ENCODE measurements around the gene COG1.
A peak's percentile ranks its signal among the peaks of the same experiment; 100 is the strongest.

Gene COG1

GRCh38 chr17:73168667-73169066 lies 24.2 kb upstream of the COG1 start:
- no peak for DNase-seq (ENCODE audit: low spot score)

- DNase-seq (ENCODE audit: low spot score): no peak
Measured at GRCh38 chr17:73170324-73170723, 22.5 kb upstream of the COG1 start.

- DNase-seq (ENCODE audit: low spot score): no peak
Measured at GRCh38 chr17:73172252-73172651, 20.6 kb upstream of the COG1 start.

- DNase-seq (ENCODE audit: low spot score): no peak
Measured at GRCh38 chr17:73174126-73174525, 18.7 kb upstream of the COG1 start.

DNA sequence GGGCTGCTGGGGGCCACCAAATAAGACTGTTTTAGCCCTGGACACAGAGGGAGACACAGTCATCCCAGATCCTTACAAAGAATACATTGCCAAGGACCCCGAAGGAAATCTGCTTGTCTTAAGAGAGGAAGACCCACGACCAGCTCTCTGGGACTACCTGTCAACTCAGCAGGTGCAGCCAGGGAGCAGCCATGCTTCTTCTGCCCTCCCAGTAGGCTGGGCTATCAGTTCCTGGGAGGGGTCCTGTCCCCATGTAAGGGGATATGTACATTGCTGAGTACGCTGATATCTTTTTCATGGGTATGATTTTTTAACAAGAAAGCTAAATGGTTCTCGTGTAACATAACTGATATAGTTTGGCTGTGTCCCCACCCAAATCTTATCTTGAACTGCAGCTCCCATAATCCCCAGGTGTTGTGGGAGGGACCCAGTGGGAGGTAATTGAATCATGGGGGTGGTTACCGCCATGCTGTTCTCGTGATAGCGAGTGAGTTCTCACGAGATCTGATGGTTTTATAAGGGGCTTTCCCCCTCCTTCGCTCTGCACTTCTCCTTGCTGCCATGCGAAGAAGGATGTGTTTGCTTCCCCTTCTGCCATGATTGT lies 16.8 kb upstream of the COG1 start:
- DNase-seq (ENCODE audit: low spot score): no peak

DNA sequence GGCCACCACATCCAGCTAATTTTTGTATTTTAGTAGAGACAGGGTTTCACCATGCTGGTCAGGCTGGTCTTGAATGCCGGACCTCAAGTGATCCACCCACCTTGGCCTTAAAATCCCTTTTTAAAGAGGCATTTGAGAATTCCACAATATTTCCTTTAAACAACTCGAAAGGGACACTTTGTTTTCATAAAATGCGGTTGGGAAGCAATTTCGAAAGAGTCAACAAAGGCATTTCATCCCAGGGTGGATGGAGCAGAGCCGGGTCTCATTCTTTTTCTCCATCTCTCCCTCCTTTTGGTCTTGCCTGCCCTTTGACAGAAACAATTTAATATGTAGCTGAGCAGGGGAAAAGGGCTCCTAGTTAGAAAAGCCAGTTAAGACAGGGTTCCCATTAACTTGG lies 13.5 kb upstream of the COG1 start:
- no peak for DNase-seq (ENCODE audit: low spot score)

GRCh38 chr17:73179878-73180277 lies 13.0 kb upstream of the COG1 start:
- no peak for DNase-seq (ENCODE audit: low spot score)

GRCh38 chr17:73182616-73183310 lies 10.1 kb upstream of the COG1 start:
- no peak for DNase-seq (ENCODE audit: low spot score)

- DNase-seq (ENCODE audit: low spot score): no peak
Measured at GRCh38 chr17:73184136-73184993, 8.5 kb upstream of the COG1 start.

DNA sequence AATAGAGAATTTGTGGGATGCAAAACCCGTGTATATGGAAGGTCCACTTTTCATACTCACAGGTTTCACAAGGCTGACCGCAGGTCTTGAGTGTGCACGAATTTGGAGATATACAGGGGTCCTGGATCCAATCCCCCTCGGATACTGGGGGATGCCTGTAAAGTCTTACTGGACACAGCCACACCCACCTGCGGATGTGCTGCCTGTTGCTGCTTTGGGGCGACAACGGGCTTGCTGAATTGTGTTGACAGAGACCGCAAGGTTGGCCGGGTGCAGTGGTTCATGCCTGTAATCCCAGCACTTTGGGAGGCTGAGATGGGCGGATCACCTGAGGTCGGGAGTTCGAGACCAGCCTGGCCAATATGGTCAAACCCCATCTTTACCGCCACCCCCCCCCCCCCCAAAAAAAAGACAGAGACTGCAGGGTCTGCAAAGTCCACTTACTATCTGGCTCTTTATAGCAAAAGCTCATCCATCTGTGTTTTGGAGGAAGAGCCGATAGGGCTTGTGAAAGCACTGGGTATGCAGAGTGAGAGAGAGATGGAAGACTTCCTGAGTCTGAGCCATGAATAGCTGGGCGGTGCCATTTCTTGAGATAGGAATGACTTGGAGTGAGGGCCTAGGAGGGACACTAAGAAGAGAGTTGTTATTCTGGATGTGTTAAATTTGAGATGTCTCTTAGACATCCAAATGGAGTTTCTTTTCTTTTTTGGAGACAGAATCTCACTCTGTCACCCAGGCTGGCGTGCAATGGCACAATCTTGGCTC lies 6.4 kb upstream of the COG1 start:
- DNase-seq (ENCODE audit: low spot score): no peak

DNA sequence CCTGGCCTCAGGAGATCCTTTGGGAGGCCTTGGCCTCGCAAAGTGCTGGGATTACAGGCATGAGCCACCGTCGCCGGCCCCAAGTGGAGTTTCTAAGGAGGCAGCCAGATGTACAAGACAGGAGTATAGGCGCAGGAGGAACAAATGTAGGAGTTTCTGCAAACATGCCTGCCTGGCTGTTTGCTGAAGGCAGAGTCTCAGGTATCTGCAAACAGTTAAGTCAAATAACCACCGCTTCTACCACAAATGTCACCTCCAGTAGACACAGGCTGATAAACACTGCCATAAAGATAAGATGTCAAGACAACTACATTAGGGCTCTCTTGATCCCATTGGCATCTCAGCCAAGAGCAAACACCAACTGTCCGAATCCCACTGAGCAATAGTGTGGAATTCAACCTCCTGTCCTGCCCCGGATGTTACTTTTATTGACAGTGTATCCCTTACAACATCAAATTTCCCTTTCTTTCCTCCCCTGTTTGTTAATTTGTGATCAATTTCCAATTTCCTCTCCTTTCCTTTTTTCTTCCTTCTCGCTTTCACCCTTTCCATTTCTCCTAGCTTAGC lies 5.6 kb upstream of the COG1 start:
- no peak for DNase-seq (ENCODE audit: low spot score)

DNA sequence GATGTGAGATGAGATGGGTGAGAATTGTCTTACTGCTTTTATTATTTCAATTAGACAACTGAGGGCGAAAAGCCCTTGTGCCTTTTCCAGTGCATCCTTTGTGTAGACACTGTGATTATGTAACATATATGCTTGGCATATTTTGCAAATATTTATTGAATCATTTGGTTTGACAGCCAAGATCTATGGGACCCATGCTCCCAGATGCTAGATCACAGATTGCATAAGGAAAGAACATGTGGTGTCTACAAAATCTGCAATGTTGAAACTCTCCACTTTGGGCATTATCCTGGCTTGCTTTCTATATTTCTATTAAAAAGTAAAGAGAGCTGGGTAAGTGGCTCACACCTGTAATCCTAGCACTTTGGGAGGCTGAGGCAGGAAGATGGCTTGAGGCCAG lies 4.8 kb upstream of the COG1 start:
- no peak for DNase-seq (ENCODE audit: low spot score)

DNA sequence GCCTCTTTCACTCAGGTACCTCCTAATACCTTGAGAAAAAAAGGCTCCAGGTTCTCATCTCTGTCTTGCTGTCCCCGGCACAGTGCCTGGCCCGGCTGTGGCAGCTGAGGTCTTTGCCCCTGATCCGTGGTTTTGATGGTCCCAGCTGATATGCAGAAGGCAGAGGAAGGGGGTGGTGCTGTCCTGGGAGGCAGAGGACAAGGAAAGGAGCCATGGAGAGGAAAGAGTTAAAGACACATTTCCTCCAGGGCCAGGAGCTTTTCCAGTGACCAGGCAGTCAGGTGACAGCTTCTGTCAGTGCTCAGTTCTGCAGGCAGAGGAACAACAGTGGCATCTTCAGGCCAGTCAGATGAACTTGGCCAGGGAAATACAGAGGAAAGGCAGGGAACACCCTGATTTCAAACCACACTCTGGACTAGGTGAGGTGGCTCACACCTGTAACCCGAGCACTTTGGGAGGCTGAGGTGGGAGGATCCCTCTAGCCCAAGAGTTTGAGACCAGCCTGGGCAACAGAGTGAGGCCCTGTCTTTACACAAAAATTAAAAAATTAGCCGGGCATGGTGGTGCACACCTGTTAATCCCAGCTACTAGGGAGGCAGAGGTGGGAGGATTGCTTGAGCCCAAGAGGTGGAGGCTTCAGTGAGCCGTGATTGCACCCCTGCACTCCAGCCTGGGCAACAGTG lies 3.3 kb upstream of the COG1 start:
- DNase-seq (ENCODE audit: low spot score): peak; percentile 78

GRCh38 chr17:73191443-73192205 lies 1.2 kb upstream of the COG1 start:
- peak; percentile 87 for DNase-seq (ENCODE audit: low spot score)

GRCh38 chr17:73192206-73192893 lies 505 bp upstream of the COG1 start:
- DNase-seq (ENCODE audit: low spot score): peak; percentile 81

- peak; percentile 81 for DNase-seq (ENCODE audit: low spot score)
Measured at GRCh38 chr17:73194514-73195222, 1.8 kb downstream of the COG1 start.

DNA sequence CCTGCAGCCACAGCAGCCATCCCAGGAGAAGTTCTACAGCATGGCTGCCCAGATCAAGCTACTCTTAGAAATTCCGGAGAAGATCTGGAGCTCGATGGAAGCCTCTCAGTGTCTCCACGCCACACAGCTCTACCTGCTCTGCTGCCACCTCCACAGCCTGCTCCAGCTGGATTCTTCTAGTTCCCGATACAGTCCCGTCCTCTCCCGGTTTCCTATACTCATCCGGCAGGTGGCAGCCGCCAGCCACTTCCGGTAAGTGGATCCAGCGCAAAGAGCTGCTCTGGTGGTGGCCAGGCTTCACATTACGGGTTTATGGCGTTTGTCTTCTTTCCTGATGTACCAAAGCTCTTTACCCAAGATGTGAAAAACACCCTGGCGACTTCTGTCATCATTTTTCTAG lies 3.6 kb downstream of the COG1 start:
- DNase-seq (ENCODE audit: low spot score): no peak

GRCh38 chr17:73197161-73197560 lies 4.3 kb downstream of the COG1 start:
- DNase-seq (ENCODE audit: low spot score): no peak

DNA sequence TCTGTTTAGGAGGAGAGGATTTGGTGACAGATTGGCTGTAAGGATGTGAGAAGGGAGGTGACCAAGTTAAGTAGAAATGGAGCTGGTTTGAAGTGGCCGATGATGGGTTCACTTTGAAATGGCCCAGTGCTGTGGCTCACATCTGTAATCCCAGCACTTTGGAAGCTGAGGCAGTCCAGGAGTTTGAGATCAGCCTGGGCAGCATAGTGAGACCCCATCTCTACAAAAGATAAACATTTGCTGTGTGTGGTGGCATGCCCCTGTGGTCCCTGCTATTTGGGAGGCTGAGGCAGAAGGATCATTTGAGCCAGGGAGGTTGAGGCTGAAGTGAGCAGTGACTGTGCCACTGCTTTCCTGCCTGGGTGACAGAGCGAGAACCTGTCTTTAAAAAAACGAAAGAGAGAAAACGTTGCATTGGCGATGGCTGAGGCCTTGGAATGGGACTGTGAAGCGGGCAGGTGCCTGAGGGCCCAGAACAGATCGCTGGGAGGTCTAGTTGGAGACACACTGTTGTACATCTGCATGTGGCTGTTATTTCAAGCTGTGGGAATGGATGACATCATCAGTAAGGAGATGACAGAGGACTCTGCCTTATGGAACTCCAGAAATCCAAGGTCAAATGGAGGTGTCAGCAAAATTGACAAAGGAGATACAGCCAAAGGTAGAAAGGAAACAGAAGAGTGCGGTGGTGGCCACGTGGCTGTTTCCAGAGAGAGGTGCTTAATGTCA lies 5.5 kb downstream of the COG1 start:
- DNase-seq (ENCODE audit: low spot score): no peak
